ENCODE results near the gene STX12.
A peak's percentile ranks its signal among the peaks of the same experiment; 100 is the strongest.
"Not testable (repeated sequence)": the region's sequence is repeated elsewhere in the genome, so short reads cannot be mapped to it uniquely, and the experiment has no call there.

STX12 gene

DNA sequence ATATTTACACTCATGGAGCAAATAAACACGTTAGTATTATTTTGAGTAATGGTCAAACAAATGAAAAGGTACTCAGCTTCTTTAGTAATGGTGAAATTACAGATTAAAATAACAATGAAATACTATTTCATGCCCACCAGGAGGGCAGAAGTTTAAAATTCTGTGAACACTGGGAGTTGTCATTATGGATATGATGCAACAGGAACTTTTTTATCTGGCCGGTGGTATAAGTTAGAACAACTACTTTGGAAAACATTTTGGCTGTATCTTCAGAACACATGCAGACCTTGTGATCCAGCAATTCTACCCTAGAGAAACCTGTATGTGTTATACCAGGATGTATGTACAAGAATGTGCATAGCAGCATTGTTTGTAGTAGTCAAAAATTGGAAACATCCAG lies 34.4 kb downstream of the STX12 start:
- Histone ChIP-seq H3K27ac (ENCODE audit: low read length) (no peak overlapping the region), H3K36me3 (ENCODE audit: control insufficient read depth in 1 of 2, insufficient read depth in 2 of 2, low read length in 2 of 2) (peaks cover 19 to 55% of the 10 kb centered on the region in 2 donors), H3K4me3 (ENCODE audit: low read depth in 1 of 2, low read length in 2 of 2) (no peak overlapping the region), H3K9me3 (ENCODE audit: control insufficient read depth in 1 of 2, low read length in 2 of 2) (no peaks in the 10 kb centered on the region), H3K4me1 (ENCODE audit: control insufficient read depth in 1 of 2, insufficient read depth in 2 of 2, low read length in 2 of 2) (no peaks in the 10 kb centered on the region), H3K27me3 (ENCODE audit: low read depth, low read length) (no peaks in the 10 kb centered on the region)

DNA sequence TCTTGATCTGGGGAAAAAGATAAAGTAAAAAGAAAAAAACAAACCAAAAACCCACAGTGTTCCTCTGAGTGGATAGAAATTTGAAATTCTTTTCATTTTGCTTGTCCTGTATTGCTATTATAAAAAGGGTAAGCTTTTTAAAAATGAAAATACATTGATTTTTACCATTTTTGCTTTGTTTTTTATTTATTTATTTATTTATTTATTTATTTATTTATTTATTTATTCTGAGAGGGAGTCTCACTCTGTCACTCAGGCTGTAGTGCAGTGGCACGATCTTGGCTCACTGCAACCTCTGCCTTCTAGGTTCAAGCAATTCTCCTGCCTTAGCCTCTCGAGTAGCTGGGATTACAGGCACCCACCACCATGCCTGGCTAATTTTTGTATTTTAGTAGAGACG lies 35.1 kb downstream of the STX12 start:
- H3K4me1 ChIP-seq (ENCODE audit: control insufficient read depth in 1 of 2, insufficient read depth in 2 of 2, low read length in 2 of 2); H3K9me3 ChIP-seq (ENCODE audit: control insufficient read depth in 1 of 2, low read length in 2 of 2); H3K27me3 ChIP-seq (ENCODE audit: low read depth, low read length); H3K4me3 ChIP-seq (ENCODE audit: low read depth in 1 of 2, low read length in 2 of 2); H3K27ac ChIP-seq (ENCODE audit: low read length): not testable (repeated sequence)
- peaks cover 19 to 57% of the 10 kb centered on the region in 2 donors for H3K36me3 ChIP-seq (ENCODE audit: control insufficient read depth in 1 of 2, insufficient read depth in 2 of 2, low read length in 2 of 2)

DNA sequence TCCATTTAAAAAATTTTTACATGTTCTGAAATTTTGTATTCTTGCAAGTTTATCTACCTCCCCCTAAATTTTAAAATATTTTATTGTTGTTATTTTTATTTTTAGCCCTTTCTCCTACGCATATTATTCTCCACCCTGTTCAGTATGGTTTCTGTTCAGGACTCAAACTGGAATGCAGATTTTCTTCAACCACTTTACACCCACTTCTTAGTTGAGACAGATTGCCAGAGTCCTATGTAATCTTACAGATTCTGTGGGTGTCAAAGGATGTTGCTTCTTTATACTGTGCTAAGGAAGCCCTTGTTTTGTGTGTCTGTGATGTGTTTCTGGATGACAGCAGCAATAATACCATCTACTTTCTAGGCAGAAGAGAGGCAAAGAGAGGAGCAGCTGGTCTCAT lies 36.9 kb downstream of the STX12 start:
- Histone ChIP-seq H3K36me3 (ENCODE audit: control insufficient read depth in 1 of 2, insufficient read depth in 2 of 2, low read length in 2 of 2) (peaks cover 18 to 58% of the 10 kb centered on the region in 2 donors), H3K27me3 (ENCODE audit: low read depth, low read length) (no peaks in the 10 kb centered on the region), H3K27ac (ENCODE audit: low read length) (no peak overlapping the region), H3K4me1 (ENCODE audit: control insufficient read depth in 1 of 2, insufficient read depth in 2 of 2, low read length in 2 of 2) (no peaks in the 10 kb centered on the region), H3K4me3 (ENCODE audit: low read depth in 1 of 2, low read length in 2 of 2) (no peak overlapping the region), H3K9me3 (ENCODE audit: control insufficient read depth in 1 of 2, low read length in 2 of 2) (no peaks in the 10 kb centered on the region)

GRCh38 chr1:27811741-27812500 lies 38.9 kb downstream of the STX12 start:
- H3K36me3 ChIP-seq (ENCODE audit: control insufficient read depth in 1 of 2, insufficient read depth in 2 of 2, low read length in 2 of 2): peaks cover 24 to 54% of the 10 kb centered on the region in 2 donors
- H3K4me1 ChIP-seq (ENCODE audit: control insufficient read depth in 1 of 2, insufficient read depth in 2 of 2, low read length in 2 of 2): peaks cover under 1 to 2% of the 10 kb centered on the region in 2 donors
- no peaks in the 10 kb centered on the region for H3K9me3 ChIP-seq (ENCODE audit: control insufficient read depth in 1 of 2, low read length in 2 of 2)
- H3K27me3 ChIP-seq (ENCODE audit: low read depth, low read length): no peaks in the 10 kb centered on the region
- no peak overlapping the region for H3K4me3 ChIP-seq (ENCODE audit: low read depth in 1 of 2, low read length in 2 of 2)
- H3K27ac ChIP-seq (ENCODE audit: low read length): no peak overlapping the region

GRCh38 chr1:27816921-27817630 lies 44.1 kb downstream of the STX12 start:
- H3K4me3 ChIP-seq (ENCODE audit: low read depth in 1 of 2, low read length in 2 of 2): no peak overlapping the region
- no peaks in the 10 kb centered on the region for H3K27me3 ChIP-seq (ENCODE audit: low read depth, low read length)
- no peak overlapping the region for H3K27ac ChIP-seq (ENCODE audit: low read length)
- H3K36me3 ChIP-seq (ENCODE audit: control insufficient read depth in 1 of 2, insufficient read depth in 2 of 2, low read length in 2 of 2): peaks cover 26 to 78% of the 10 kb centered on the region in 2 donors
- no peaks in the 10 kb centered on the region for H3K9me3 ChIP-seq (ENCODE audit: control insufficient read depth in 1 of 2, low read length in 2 of 2)
- peaks cover 4 to 6% of the 10 kb centered on the region in 2 donors for H3K4me1 ChIP-seq (ENCODE audit: control insufficient read depth in 1 of 2, insufficient read depth in 2 of 2, low read length in 2 of 2)

DNA sequence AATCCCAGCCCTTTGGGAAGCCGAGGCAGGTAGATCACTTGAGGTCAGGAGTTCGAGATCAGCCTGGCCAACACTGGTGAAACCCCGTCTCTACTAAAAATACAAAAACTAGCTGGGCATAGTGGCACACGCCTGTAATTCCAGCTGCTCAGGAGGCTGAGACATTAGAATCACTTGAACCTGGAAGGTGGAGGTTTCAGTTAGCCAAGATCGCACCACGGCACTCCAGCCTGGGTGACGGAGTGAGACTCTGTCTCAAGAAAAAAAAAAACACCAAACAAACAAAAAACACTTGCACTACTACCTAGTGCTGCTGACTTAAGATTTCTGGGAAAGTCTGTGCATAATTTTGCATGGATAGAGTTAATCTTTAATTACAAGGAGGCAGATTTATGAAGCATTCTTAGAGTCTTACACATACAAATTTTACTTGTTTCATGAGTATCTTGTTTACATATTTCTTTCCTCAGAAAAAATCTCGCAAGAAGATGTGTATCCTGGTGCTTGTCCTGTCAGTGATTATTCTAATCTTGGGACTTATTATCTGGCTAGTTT lies 48.8 kb downstream of the STX12 start:
- H3K27me3 ChIP-seq (ENCODE audit: low read depth, low read length): no peaks in the 10 kb centered on the region
- H3K27ac ChIP-seq (ENCODE audit: low read length): no peak overlapping the region
- H3K4me3 ChIP-seq (ENCODE audit: low read depth in 1 of 2, low read length in 2 of 2): no peak overlapping the region
- H3K4me1 ChIP-seq (ENCODE audit: control insufficient read depth in 1 of 2, insufficient read depth in 2 of 2, low read length in 2 of 2): peaks cover 3 to 6% of the 10 kb centered on the region in 2 donors
- no peaks in the 10 kb centered on the region for H3K9me3 ChIP-seq (ENCODE audit: control insufficient read depth in 1 of 2, low read length in 2 of 2)
- H3K36me3 ChIP-seq (ENCODE audit: control insufficient read depth in 1 of 2, insufficient read depth in 2 of 2, low read length in 2 of 2): peaks cover 22 to 66% of the 10 kb centered on the region in 2 donors

- peaks cover 22 to 47% of the 10 kb centered on the region in 2 donors for H3K36me3 ChIP-seq (ENCODE audit: control insufficient read depth in 1 of 2, insufficient read depth in 2 of 2, low read length in 2 of 2)
Observed at GRCh38 chr1:27823784-27824183, 50.8 kb downstream of the STX12 start.

DNA sequence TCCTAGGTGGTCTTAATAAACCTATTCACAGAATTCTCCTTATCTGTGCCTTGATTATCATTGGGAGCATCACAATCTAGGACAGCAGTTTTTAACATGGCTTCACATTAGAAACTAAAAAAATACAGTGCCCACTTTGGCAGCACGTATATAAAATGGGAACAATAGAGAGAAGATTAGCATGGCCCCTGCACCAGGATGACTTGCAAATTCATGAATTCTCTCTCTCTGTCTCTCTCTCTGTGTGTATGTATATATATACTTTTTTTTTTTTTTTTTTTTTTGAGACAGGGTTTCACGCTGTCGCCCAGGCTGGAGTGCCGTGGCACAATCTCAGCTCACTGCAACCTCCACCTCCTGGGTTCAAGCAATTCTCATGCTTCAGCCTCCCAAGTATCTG lies 51.4 kb downstream of the STX12 start:
- no peaks in the 10 kb centered on the region for H3K9me3 ChIP-seq (ENCODE audit: control insufficient read depth in 1 of 2, low read length in 2 of 2)
- no peak overlapping the region for H3K4me3 ChIP-seq (ENCODE audit: low read depth in 1 of 2, low read length in 2 of 2)
- no peaks in the 10 kb centered on the region for H3K4me1 ChIP-seq (ENCODE audit: control insufficient read depth in 1 of 2, insufficient read depth in 2 of 2, low read length in 2 of 2)
- H3K36me3 ChIP-seq (ENCODE audit: control insufficient read depth in 1 of 2, insufficient read depth in 2 of 2, low read length in 2 of 2): peaks cover 19 to 42% of the 10 kb centered on the region in 2 donors
- H3K27me3 ChIP-seq (ENCODE audit: low read depth, low read length): no peaks in the 10 kb centered on the region
- no peak overlapping the region for H3K27ac ChIP-seq (ENCODE audit: low read length)

More at GRCh38 chr1:27823784-27824183, 50.8 kb downstream of the STX12 start:
- Histone ChIP-seq H3K27ac (ENCODE audit: low read length) (no peak overlapping the region), H3K4me1 (ENCODE audit: control insufficient read depth in 1 of 2, insufficient read depth in 2 of 2, low read length in 2 of 2) (no peaks in the 10 kb centered on the region), H3K9me3 (ENCODE audit: control insufficient read depth in 1 of 2, low read length in 2 of 2) (no peaks in the 10 kb centered on the region), H3K4me3 (ENCODE audit: low read depth in 1 of 2, low read length in 2 of 2) (no peak overlapping the region), H3K27me3 (ENCODE audit: low read depth, low read length) (no peaks in the 10 kb centered on the region)

DNA sequence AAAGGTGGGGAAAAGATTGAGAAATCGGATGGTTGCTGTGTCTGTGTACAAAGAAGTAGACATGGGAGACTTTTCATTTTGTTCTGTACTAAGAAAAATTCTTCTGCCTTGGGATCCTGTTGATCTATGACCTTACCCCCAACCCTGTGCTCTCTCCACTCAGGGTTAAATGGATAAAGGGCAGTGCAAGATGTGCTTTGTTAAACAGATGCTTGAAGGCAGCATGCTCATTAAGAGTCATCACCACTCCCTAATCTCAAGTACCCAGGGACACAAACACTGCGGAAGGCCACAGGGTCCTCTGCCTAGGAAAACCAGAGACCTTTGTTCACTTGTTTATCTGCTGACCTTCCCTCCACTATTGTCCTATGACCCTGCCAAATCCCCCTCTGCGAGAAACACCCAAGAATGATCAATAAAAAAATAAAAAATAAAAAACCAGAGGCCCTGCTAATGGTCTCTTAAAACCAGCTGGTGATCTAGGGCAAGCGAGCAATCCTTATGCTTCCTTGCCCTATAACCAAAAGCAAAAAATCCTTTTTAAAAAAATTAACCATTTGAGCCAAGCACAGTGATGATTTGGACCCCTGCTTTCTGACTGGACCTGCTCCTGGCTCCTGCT lies 56.4 kb downstream of the STX12 start:
- H3K4me1 ChIP-seq (ENCODE audit: control insufficient read depth in 1 of 2, insufficient read depth in 2 of 2, low read length in 2 of 2): peaks cover 8 to 23% of the 10 kb centered on the region in 2 donors
- not testable (repeated sequence) for H3K9me3 ChIP-seq (ENCODE audit: control insufficient read depth in 1 of 2, low read length in 2 of 2); H3K27ac ChIP-seq (ENCODE audit: low read length); H3K27me3 ChIP-seq (ENCODE audit: low read depth, low read length)
- peak overlapping the region in 1 of 2 donors; percentile 100 for H3K4me3 ChIP-seq (ENCODE audit: low read depth in 1 of 2, low read length in 2 of 2)
- peaks cover 17 to 23% of the 10 kb centered on the region in 2 donors for H3K36me3 ChIP-seq (ENCODE audit: control insufficient read depth in 1 of 2, insufficient read depth in 2 of 2, low read length in 2 of 2)

GRCh38 chr1:27830621-27831440 lies 57.8 kb downstream of the STX12 start, which contains the start of gene PPP1R8:
TSS of gene PPP1R8 (plus strand) at chr1:27830782. CDS start at chr1:27830836, 54 bp downstream.
- H3K9me3 ChIP-seq (ENCODE audit: control insufficient read depth in 1 of 2, low read length in 2 of 2): no peaks in the 10 kb centered on the region
- peaks cover 13 to 23% of the 10 kb centered on the region in 2 donors for H3K4me1 ChIP-seq (ENCODE audit: control insufficient read depth in 1 of 2, insufficient read depth in 2 of 2, low read length in 2 of 2)
- H3K4me3 ChIP-seq (ENCODE audit: low read depth in 1 of 2, low read length in 2 of 2): peak within 1 kb of the TSS; percentile 87 to 100
- no peaks in the 10 kb centered on the region for H3K27me3 ChIP-seq (ENCODE audit: low read depth, low read length)
- peak within 1 kb of the TSS; percentile 85 for H3K27ac ChIP-seq (ENCODE audit: low read length)
- peaks cover 20 to 28% of the 10 kb centered on the region in 2 donors for H3K36me3 ChIP-seq (ENCODE audit: control insufficient read depth in 1 of 2, insufficient read depth in 2 of 2, low read length in 2 of 2)

All from muscle layer of duodenum (tissue), 2 donors.